Measurements from ENCODE around the gene DPF3.
"Not testable (repeated sequence)": the region's sequence is repeated elsewhere in the genome, so short reads cannot be mapped to it uniquely, and the experiment has no call there.

The DPF3 gene

DNA sequence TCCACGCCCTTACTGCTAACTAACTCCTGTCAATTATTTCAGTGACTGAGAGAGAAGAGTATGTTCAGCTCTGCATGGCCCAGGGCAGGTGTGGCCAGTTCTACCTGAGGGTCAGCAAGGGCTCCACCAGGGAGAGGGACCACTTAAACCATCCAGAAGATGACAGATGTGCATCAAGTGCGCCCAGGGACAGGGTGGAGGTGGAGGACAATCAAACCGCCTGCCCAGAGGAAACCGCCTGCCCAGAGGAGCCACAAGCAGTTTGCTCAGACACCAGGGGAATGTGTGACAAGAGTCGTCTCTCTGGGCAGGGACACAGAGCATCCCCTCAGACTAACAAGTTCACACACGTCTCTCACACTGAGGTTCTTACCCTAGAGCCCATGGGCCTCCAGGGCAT, 14.5 kb downstream of the DPF3 start:
- DNase-seq (ENCODE audit: low read depth, low spot score): no peak
- in situ Hi-C loops (cut with HindIII; ENCODE audit: low sequenced_read_pairs): no loop called here
- no peak overlapping the region for H3K4me3 ChIP-seq (ENCODE audit: low read depth, low read length)
- TF ChIP-seq, protein P1, sequence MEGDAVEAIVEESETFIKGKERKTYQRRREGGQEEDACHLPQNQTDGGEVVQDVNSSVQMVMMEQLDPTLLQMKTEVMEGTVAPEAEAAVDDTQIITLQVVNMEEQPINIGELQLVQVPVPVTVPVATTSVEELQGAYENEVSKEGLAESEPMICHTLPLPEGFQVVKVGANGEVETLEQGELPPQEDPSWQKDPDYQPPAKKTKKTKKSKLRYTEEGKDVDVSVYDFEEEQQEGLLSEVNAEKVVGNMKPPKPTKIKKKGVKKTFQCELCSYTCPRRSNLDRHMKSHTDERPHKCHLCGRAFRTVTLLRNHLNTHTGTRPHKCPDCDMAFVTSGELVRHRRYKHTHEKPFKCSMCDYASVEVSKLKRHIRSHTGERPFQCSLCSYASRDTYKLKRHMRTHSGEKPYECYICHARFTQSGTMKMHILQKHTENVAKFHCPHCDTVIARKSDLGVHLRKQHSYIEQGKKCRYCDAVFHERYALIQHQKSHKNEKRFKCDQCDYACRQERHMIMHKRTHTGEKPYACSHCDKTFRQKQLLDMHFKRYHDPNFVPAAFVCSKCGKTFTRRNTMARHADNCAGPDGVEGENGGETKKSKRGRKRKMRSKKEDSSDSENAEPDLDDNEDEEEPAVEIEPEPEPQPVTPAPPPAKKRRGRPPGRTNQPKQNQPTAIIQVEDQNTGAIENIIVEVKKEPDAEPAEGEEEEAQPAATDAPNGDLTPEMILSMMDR (IDR thresholded peaks at IDR 0.05; ENCODE audit: low read depth, low read length): no peak

DNA sequence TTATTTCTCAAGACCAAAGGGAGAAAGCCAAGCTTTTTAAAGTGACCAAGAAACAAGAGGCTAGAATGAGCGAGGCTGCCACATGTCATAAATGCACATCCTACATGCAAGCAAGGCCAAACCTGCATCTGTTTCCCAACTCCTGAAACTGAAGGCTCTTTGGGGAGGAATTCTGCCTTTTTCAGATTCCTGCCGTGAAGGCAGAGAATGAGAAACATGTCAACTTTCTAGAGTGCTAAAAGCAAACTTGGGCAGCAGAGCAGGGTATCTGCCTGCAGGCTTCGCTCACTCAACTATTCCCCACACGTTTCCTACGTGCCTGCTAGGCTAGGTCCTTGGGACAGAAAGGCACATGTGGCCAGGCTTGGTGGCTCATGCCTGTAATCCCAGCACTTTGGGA, 15.2 kb downstream of the DPF3 start:
- no peak overlapping the region for H3K4me3 ChIP-seq (ENCODE audit: low read depth, low read length)
- DNase-seq (ENCODE audit: low read depth, low spot score): no peak
- TF ChIP-seq, protein P1 (IDR thresholded peaks at IDR 0.05; ENCODE audit: low read depth, low read length): no peak
- in situ Hi-C loops (cut with HindIII; ENCODE audit: low sequenced_read_pairs): no loop called here

DNA sequence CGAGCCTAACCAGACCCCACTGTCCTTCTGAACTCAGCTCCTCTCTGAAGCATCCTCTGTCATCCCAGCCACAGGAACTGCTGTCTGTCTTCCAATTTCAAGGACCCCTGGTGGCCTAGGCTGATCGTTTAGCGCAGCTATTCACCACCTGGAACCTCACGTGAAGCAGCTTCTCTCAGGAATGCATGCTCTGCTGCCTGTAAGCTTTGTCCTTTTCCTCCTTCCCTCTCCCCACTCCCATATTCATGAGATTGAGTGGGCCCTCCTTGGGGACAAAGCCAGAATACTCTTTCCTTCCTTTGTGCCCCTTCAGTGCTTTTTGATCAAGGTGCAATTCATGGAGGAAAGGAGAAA, 17.2 kb downstream of the DPF3 start:
- in situ Hi-C loops (cut with HindIII; ENCODE audit: low sequenced_read_pairs): no loop called here
- TF ChIP-seq, protein P1 (IDR thresholded peaks at IDR 0.05; ENCODE audit: low read depth, low read length): no peak
- H3K4me3 ChIP-seq (ENCODE audit: low read depth, low read length): no peak overlapping the region
- DNase-seq (ENCODE audit: low read depth, low spot score): no peak

DNA sequence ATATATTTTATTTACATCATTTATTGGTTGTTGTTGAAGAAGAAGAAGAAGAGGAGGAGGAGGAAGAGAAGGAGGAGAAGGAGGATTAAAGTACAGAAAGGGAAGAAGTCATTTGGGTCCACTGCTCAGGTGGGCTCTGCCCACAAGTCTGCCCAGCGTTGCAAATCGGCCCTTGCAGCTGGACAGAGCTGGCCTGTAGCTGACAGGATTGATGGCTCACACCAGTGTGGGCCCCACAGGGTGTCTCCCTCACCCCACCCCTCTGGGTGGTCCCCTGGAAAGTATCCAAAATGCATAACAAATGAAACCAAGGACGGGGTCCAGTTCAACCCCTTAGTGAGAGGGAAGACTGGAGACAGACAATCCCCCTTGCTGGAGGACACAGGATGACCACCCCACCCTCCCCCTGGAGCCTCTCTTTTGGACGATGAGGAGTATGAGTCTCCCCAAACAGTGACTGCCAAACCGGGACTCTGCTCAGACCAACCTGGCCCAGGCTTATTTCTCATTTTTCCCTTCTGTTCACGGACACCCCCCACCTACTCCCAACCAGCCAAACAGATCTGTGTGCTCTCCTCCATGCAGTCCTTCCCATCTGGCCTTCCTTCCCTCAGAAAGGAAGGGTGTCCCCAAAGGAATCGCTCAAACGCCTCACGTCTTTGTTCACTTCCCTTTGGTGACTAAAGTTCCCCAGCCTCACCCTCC, 17.7 kb downstream of the DPF3 start:
- TF ChIP-seq, protein P1 (IDR thresholded peaks at IDR 0.05; ENCODE audit: low read depth, low read length): no peak
- no peak for DNase-seq (ENCODE audit: low read depth, low spot score)
- no peak overlapping the region for H3K4me3 ChIP-seq (ENCODE audit: low read depth, low read length)
- in situ Hi-C loops (cut with HindIII; ENCODE audit: low sequenced_read_pairs): no loop called here

DNA sequence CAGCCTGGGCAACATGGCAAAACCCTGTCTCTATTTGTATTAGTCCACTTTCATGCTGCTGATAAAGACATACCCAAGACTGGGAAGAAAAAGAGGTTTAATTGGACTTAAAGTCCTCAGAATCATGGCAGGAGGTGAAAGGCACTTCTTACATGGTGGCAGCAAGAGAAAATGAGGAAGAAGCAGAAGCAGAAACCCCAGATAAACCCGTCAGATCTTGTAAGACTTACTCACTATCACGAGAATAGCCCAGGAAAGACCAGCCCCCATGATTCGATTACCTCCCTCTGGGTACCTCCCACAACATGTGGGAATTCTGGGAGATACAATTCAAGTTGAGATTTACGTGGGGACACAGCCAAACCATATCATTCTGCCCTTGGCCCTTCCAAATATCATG, 23.0 kb downstream of the DPF3 start:
- in situ Hi-C loops (cut with HindIII; ENCODE audit: low sequenced_read_pairs); H3K4me3 ChIP-seq (ENCODE audit: low read depth, low read length); DNase-seq (ENCODE audit: low read depth, low spot score): not testable (repeated sequence)

DNA sequence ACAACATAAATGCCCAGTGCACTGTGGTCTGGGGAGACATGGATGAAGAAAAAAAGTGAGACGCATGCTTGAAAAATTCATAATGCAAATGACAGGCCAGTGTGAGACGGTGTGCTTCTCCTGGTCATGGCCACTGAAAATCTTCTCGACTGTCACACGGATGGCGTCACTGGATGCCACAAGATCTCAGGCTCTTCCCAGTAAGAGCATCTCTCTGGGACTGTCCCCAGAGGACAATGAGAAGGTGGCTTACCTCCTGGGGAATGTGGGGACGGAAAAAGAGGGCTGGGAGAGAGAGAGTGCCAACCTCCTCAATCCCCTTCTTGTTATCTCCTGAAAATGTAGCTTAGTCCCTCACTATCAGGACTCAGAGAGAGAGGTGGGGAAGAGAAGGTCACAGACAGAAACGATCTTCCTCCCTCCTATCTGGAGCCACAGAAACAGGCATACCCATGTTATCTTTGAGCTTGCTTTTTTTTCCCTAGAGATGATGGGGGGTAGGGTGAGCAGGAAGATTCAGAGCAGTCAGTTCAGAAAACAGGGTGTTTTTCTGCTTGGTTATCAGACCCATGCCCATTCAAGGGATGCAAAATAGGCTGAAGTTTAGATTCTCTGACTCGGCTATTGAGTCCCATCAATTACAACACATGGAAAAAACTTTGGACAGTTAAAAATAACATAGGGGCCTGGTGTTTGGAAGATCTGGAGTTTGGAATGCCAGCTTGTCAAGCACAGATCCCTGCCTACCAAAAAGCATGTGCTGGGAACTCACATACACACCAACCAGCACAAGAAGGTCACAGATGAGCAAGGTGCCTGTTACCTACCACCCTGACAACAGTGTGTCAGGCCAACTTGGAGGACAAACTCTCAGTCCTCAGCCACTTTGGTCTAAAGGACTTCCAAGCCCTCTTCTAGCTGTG, 24.2 kb downstream of the DPF3 start:
- no peak for DNase-seq (ENCODE audit: low read depth, low spot score)
- TF ChIP-seq, protein P1 (IDR thresholded peaks at IDR 0.05; ENCODE audit: low read depth, low read length): no peak
- in situ Hi-C loops (cut with HindIII; ENCODE audit: low sequenced_read_pairs): no loop called here
- H3K4me3 ChIP-seq (ENCODE audit: low read depth, low read length): no peak overlapping the region

DNA sequence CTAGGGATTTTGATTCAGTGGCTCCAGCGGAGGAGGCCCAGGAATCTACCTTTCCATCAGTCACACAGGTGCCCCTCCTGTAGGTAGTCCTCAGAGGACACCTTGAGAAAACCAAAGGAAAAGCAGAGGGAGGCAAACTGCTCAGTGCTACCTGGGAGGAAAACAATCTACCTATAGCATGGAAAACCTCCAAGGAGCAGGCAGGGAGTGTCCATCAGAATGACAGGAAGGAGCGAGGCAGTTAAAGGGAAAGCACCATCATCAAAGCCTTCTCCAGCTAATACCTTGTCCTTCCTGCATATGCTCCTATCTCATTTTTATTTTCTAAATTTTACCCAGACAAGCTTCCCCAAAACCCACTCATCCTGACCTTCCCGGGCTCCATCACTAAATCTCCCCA, 25.4 kb downstream of the DPF3 start:
- in situ Hi-C loops (cut with HindIII; ENCODE audit: low sequenced_read_pairs): no loop called here
- TF ChIP-seq, protein P1 (IDR thresholded peaks at IDR 0.05; ENCODE audit: low read depth, low read length): no peak

More for the DNA sequence above, 25.4 kb downstream of the DPF3 start:
- no peak for DNase-seq (ENCODE audit: low read depth, low spot score)
- H3K4me3 ChIP-seq (ENCODE audit: low read depth, low read length): no peak overlapping the region
